ENCODE results near the gene SLIT1.

DNA sequence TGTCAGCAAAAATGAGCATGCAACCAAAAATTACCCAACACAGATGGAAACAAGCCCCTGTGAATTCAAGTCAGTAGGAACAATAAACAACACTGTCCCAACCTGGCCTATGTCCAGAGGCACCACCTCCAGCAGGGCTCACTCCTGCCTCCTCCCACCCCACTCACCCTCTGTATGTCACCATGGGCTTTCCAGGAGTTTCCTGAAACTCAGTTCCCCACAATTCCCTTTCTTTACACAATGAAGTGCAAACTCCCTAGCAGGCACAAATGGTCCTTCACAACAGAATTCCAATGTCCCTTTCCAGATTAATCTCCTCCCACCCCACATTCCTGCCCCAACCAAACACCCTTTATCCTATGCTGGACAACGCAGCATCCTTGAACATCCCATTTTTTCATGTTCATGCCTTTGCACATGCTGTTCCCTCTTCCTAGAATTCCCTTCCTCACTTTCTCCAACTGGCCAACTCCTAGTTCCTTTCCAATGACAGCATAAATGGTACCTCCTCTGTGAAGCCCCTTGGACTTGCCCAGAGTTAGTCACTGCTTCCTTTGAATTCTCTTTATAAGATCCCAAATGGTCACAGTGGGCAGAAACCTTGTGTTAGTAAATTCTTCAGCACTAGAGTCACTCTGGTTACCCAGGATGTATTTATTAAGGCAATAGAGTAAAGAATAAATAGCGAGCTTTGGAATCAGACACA, 157.5 kb downstream of the SLIT1 start:
- TF ChIP-seq ZFX (IDR thresholded peaks at IDR 0.05): no peak
- no peak for TF ChIP-seq CTCF (conservative IDR thresholded peaks at IDR 0.05)

Data from C4-2B (cell line).